Hematopoietic multipotent progenitor cell treated with erythropoietin and hydrocortisone succinate and interleukin-3 and kit ligand, for 6 days (in vitro differentiated cells): Measurements from ENCODE around the gene LDLRAD1.
"Not testable (repeated sequence)": the region's sequence is repeated elsewhere in the genome, so short reads cannot be mapped to it uniquely, and the experiment has no call there.

Experiments
- DNase-seq: peaks from one replicate; pipeline ENCODE4 v3.0.0-alpha.2; 2015

The LDLRAD1 gene

GRCh38 chr1:54016343-54017282, 1.4 kb downstream of the LDLRAD1 start:
- no peak for DNase-seq

- no peak for DNase-seq
Observed at GRCh38 chr1:54014009-54014629, 3.9 kb downstream of the LDLRAD1 start.

GRCh38 chr1:54013393-54014008, 4.5 kb downstream of the LDLRAD1 start:
- DNase-seq, result no peak

GRCh38 chr1:54012863-54013262, 5.1 kb downstream of the LDLRAD1 start:
- no peak for DNase-seq

- no peak for DNase-seq
Observed at GRCh38 chr1:54012008-54012325, 6.0 kb downstream of the LDLRAD1 start.

- no peak for DNase-seq
Observed at GRCh38 chr1:54011316-54012007, 6.5 kb downstream of the LDLRAD1 start.

GRCh38 chr1:54010415-54011117, 7.4 kb downstream of the LDLRAD1 start:
- no peak for DNase-seq

- no peak for DNase-seq
Observed at GRCh38 chr1:54009406-54009805, 8.6 kb downstream of the LDLRAD1 start.

- no peak for DNase-seq
Observed at GRCh38 chr1:54008876-54009275, 9.1 kb downstream of the LDLRAD1 start.

GRCh38 chr1:54007613-54008012, 10.4 kb downstream of the LDLRAD1 start:
- no peak for DNase-seq

- no peak for DNase-seq
Observed at GRCh38 chr1:54006508-54006907, 11.5 kb downstream of the LDLRAD1 start.

GRCh38 chr1:54004481-54005049, 13.4 kb downstream of the LDLRAD1 start:
- no peak for DNase-seq

- not testable (repeated sequence) for DNase-seq
Observed at GRCh38 chr1:54003750-54004480, 14.1 kb downstream of the LDLRAD1 start.

- DNase-seq, result no peak
Observed at GRCh38 chr1:54003249-54003646, 14.7 kb downstream of the LDLRAD1 start.

- DNase-seq, result no peak
Observed at GRCh38 chr1:54002544-54003248, 15.3 kb downstream of the LDLRAD1 start.

- DNase-seq, result no peak
Observed at GRCh38 chr1:54001591-54001990, 16.4 kb downstream of the LDLRAD1 start.

GRCh38 chr1:53999920-54000319, 18.1 kb downstream of the LDLRAD1 start:
- DNase-seq, result no peak

- no peak for DNase-seq
Observed at GRCh38 chr1:53998223-53998622, 19.8 kb downstream of the LDLRAD1 start.

GRCh38 chr1:53995683-53996082, 22.3 kb downstream of the LDLRAD1 start:
- no peak for DNase-seq

- not testable (repeated sequence) for DNase-seq
Observed at GRCh38 chr1:53994516-53994915, 23.5 kb downstream of the LDLRAD1 start.
